ENCODE data around the gene DTX2. TPM values are rescaled to one million over a fixed set of nuclear protein-coding genes. Genes with fewer than 3 reads are reported as not detected.
"Not testable (repeated sequence)": the region's sequence is repeated elsewhere in the genome, so short reads cannot be mapped to it uniquely, and the experiment has no call there.

DTX2 gene
- total RNA-seq, 2 donors from 2014 or later = 34.3 to 36.5 TPM

DNA sequence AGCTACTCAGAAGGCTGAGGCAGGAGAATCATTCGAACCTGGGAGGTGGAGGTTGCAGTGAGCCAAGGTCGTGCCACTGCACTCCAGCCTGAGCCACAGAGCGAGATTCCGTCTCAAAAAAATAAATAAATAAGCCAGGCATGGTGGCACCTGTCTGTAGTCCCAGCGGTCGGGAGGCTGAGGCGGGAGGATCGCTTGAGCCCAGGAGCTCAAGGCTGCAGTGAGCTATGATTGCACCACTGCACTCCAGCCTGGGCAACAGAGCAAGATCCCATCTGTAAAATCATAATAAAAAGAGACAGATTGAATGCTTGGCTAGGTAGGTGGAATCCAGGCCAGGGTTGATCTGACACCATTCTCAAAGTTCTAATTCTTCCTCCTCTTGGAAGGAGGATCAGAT, 45.1 kb downstream of the DTX2 start:
- H3K36me3 Mint-ChIP-seq; H3K4me3 Mint-ChIP-seq; DNase-seq (ENCODE audit: low spot score); ATAC-seq; H3K27ac Mint-ChIP-seq; H3K27me3 Mint-ChIP-seq; H3K4me1 Mint-ChIP-seq (ENCODE audit: low read depth in 2 of 2); H3K9me3 Mint-ChIP-seq: not testable (repeated sequence)

- no peak for ATAC-seq
- Mint-ChIP-seq H3K36me3 (no peaks in the 10 kb centered on the region), H3K9me3 (no peaks in the 10 kb centered on the region), H3K4me1 (ENCODE audit: low read depth in 2 of 2) (peaks cover 6 to 7% of the 10 kb centered on the region in 2 donors), H3K4me3 (no peak overlapping the region), H3K27ac (peak overlapping the region; percentile 8 to 21), H3K27me3 (no peaks in the 10 kb centered on the region)
- DNase-seq (ENCODE audit: low spot score) = peak; percentile 15
These were observed 46.4 kb downstream of the DTX2 start for GRCh38 chr7:76507723-76508406.

- no peaks in the 10 kb centered on the region for H3K27me3 Mint-ChIP-seq
- no peak within 1 kb of the TSS for H3K4me3 Mint-ChIP-seq
- DNase-seq (ENCODE audit: low spot score) (no peak), ATAC-seq (peak; percentile 2 to 13)
- H3K36me3 Mint-ChIP-seq = no peaks in the 10 kb centered on the region
- H3K27ac Mint-ChIP-seq = no peak within 1 kb of the TSS
- H3K9me3 Mint-ChIP-seq = no peaks in the 10 kb centered on the region
- peaks cover 6 to 7% of the 10 kb centered on the region in 2 donors for H3K4me1 Mint-ChIP-seq (ENCODE audit: low read depth in 2 of 2)
These were observed 48.7 kb downstream of the DTX2 start, which contains the start of gene UPK3B for GRCh38 chr7:76509931-76510877. Gene UPK3B (plus strand): TSS chr7:76510552. CDS start chr7:76510653, 101 bp downstream.

DNA sequence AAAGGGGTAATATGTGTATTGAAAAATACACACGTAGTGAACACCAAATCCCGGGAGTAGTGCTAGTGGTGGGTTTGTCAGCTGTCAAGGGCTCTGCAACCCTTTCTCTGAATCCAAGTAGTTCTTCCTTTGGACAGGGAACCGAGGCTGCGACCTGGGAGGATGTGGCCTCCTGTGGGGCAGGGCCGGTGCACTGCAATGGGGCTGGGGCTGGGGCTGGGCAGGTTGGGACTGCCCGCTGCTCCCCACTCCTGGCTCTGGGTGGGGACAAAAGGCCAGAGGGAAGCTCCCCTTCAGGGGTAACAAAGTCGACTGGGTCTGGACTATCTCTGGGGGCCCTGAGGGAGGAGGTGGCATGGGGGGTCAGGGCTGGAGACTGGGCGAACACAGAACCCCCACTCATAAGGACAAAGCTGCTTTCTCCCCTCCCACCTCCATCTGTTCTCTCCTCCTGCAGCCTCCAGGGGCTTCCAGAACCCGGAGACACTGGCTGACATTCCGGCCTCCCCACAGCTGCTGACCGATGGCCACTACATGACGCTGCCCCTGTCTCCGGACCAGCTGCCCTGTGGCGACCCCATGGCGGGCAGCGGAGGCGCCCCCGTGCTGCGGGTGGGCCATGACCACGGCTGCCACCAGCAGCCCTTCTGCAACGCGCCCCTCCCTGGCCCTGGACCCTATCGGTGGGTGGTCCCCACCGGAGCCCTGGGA, 49.8 kb downstream of the DTX2 start:
- H3K9me3 Mint-ChIP-seq; H3K4me3 Mint-ChIP-seq; H3K27me3 Mint-ChIP-seq; H3K27ac Mint-ChIP-seq; H3K4me1 Mint-ChIP-seq (ENCODE audit: low read depth in 2 of 2); ATAC-seq; H3K36me3 Mint-ChIP-seq; DNase-seq (ENCODE audit: low spot score): not testable (repeated sequence)

DNA sequence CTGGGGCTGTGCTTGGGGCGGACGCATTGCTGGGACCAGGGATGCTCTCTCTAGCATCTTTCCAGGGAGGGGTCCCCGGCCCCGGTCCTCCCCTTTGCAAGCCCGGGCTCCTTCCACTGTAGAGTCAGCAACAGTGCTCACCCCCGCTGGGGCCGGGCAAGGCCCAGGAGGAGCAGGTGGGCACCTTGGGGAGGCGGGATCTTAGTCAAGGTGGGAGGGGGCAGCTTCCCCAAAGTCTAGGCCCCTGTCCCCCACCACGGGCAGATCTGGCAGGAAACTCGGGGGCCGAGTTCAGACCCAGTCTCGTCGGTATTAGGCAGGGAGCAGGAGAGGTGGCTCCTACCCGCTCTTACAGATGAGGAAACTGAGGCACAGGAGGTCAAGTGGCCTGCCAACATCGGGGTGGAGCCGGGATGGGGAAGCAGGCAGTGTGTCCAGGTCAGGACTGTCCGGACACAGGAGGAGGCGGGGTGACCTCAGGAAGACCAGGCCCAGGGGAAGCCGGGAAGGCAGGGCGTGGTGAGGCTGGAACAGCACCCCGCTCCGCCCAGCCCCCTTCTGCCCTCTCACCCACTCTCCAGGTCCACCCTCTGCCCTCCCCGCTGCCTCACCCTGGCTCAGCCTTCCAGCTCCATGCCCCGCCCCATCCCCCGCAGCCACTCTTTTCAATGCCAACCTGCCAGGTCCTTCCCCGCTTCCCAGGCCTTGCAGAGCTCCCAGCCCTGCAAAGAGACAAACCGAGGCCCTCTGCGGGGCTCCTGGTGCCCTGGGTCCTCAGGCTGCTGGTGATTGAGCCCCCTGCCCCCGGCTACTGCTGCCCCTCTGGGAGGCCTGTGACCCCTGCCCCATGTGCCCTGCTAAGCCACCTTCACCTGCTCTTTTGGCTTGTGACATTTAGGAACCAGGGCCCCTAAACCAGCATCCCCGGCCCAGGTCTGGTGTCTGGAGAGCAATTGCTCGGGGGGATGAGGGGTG, 50.7 kb downstream of the DTX2 start:
- not testable (repeated sequence) for H3K4me1 Mint-ChIP-seq (ENCODE audit: low read depth in 2 of 2); H3K4me3 Mint-ChIP-seq; H3K27ac Mint-ChIP-seq; H3K27me3 Mint-ChIP-seq; H3K9me3 Mint-ChIP-seq; H3K36me3 Mint-ChIP-seq
- ATAC-seq (peak in 1 of 2 donors; percentile 11), DNase-seq (ENCODE audit: low spot score) (peak; percentile 12)

DNA sequence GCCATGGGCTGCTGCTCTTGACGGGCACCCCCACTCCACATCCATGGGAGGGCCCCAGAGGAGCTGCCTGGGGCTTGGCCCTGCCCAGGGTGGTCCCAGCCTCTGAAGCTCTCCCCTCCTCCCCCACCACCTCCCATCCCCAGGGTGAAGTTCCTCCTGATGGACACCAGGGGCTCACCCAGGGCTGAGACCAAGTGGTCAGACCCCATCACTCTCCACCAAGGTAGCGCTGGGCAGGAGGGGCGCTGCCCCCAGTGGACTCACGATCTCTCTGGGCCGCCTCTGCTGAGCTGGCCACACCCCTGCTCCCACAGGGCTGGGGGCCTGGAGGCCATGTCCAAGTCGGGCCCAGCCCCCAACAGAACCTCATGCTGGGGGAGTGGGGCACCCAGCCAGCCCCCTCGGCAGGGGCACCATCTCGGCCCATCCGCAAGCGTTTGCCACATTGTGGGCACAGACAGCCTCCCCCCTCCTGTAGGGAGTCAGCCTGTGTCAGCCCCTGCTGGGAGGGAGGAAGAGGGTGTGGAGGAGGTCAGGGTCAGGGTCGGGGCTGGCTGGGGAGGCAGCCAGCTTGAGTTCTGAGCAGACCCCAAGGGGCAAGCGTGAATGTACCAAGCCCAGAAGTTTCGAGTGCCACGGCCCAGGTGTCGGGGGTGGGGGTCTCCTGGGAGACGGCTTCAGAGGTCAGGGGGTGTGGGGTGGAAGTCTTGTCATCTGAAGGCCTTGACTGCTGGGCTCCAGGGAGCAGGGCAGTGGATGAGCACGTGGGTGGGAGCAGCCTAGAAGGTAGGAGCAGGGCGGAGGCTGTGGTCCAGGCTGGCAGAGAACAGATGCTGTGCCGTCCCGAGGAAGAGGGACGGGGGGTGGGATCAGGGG, 51.7 kb downstream of the DTX2 start:
- H3K4me3 Mint-ChIP-seq = no peak overlapping the region
- H3K27me3 Mint-ChIP-seq = no peaks in the 10 kb centered on the region
- peak in 1 of 2 donors; percentile 22 for ATAC-seq
- H3K27ac Mint-ChIP-seq = no peak overlapping the region
- peak; percentile 54 for DNase-seq (ENCODE audit: low spot score)
- no peaks in the 10 kb centered on the region for H3K36me3 Mint-ChIP-seq
- H3K9me3 Mint-ChIP-seq = no peaks in the 10 kb centered on the region
- peaks cover under 1 to 2% of the 10 kb centered on the region in 2 donors for H3K4me1 Mint-ChIP-seq (ENCODE audit: low read depth in 2 of 2)

DNA sequence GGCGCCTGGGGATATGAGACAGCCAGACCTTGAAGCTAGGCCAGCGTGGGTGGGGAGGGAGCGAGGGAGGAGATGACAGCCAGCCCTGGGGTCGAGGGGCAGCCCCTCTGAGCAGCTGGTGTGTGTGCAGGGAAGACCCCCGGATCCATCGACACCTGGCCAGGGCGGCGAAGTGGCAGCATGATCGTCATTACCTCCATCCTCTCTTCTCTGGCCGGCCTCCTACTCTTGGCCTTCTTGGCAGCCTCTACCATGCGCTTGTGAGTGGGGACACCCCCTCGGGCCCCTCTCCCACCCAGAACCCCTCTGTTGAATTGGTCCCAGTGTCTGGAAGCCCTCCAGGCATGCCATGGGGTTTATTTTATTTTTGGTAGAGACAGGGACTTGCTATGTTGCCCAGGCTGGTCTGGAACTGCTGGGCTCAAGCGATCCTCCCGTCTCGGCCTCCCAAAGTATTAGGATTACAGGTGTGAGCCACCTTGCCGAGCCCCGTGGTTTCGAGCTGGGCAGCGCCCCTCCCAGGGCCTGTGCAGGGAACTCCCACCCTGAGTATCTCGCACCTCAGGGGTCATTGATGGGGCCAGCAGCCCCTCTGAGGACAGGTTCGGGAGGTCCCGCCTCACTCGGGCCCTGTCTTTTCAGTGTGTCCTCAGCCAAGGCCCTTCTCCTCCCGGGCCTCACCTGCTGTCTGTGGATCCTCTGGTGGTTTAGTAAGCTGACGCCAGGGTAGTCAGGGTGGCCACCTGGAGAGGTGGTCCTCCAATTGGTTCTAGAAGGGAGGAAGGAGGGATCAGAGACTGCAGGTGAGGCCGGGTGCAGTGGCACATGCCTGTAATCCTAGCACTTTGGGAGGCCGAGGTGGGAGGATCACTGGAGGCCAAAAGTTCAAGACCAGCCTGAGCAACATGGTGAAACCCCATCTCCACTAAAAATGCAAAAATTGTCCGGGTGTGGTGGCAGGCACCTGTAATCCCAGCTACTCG, 52.6 kb downstream of the DTX2 start:
- no peaks in the 10 kb centered on the region for H3K36me3 Mint-ChIP-seq
- H3K27ac Mint-ChIP-seq = no peak overlapping the region
- no peak overlapping the region for H3K4me3 Mint-ChIP-seq
- H3K4me1 Mint-ChIP-seq (ENCODE audit: low read depth in 2 of 2) = peaks cover 0 to 2% of the 10 kb centered on the region in 2 donors
- DNase-seq (ENCODE audit: low spot score) (no peak), ATAC-seq (no peak)
- no peaks in the 10 kb centered on the region for H3K27me3 Mint-ChIP-seq
- no peaks in the 10 kb centered on the region for H3K9me3 Mint-ChIP-seq

DNA sequence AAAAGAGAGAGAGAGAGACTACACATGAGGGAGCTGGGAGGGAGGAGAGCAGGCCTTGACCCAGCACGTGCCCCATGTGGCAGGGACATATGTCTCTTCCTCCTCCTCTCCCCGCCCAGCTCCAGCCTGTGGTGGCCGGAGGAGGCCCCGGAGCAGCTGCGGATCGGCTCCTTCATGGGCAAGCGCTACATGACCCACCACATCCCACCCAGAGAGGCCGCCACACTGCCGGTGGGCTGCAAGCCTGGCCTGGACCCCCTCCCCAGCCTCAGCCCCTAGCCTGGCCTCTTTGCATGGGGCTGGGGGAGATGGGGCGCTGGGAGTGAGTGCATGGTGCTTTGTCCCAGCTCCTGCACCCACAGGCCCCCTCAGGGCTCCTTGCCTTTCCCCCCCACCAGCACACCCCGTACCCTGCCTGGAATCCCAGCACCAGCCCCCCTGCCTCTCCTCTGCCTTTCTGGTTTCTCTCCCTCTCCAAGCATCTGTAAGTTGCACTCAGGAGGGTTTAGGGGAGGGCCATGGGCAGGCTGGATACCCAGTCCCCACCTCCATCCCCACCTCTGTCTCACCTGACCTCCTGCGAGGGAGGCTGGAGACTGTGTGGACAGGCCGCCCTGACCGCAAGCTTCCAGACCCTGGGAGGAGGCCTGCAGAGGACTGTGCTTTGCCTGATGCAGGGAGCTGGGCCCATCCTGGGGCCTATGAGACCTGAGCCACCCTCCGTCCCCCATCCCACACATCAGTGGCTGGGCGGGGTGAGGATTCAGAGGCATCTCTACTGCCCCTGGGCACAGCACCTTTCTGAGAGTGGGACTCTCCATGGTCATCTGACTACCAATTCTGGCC, 53.6 kb downstream of the DTX2 start:
- no peak overlapping the region for H3K4me3 Mint-ChIP-seq
- no peaks in the 10 kb centered on the region for H3K9me3 Mint-ChIP-seq
- H3K27me3 Mint-ChIP-seq = no peaks in the 10 kb centered on the region
- ATAC-seq = no peak
- H3K36me3 Mint-ChIP-seq = no peaks in the 10 kb centered on the region
- no peak overlapping the region for H3K27ac Mint-ChIP-seq
- H3K4me1 Mint-ChIP-seq (ENCODE audit: low read depth in 2 of 2) = no peaks in the 10 kb centered on the region
- no peak for DNase-seq (ENCODE audit: low spot score)

GRCh38 chr7:76515999-76516443, 54.5 kb downstream of the DTX2 start:
- ATAC-seq = no peak
- H3K4me1 Mint-ChIP-seq (ENCODE audit: low read depth in 2 of 2) = no peaks in the 10 kb centered on the region

GRCh38 chr7:76516932-76517331, 55.4 kb downstream of the DTX2 start:
- not testable (repeated sequence) for H3K4me3 Mint-ChIP-seq; H3K9me3 Mint-ChIP-seq; H3K36me3 Mint-ChIP-seq; H3K27ac Mint-ChIP-seq; ATAC-seq; H3K27me3 Mint-ChIP-seq; H3K4me1 Mint-ChIP-seq (ENCODE audit: low read depth in 2 of 2); DNase-seq (ENCODE audit: low spot score)

More at GRCh38 chr7:76515999-76516443, 54.5 kb downstream of the DTX2 start:
- H3K4me3 Mint-ChIP-seq = no peak overlapping the region
- H3K27me3 Mint-ChIP-seq = no peaks in the 10 kb centered on the region
- no peaks in the 10 kb centered on the region for H3K36me3 Mint-ChIP-seq
- no peaks in the 10 kb centered on the region for H3K9me3 Mint-ChIP-seq
- H3K27ac Mint-ChIP-seq = no peak overlapping the region
- no peak for DNase-seq (ENCODE audit: low spot score)

- DNase-seq (ENCODE audit: low spot score); H3K4me3 Mint-ChIP-seq; H3K27ac Mint-ChIP-seq; H3K4me1 Mint-ChIP-seq (ENCODE audit: low read depth in 2 of 2); H3K36me3 Mint-ChIP-seq; H3K9me3 Mint-ChIP-seq; H3K27me3 Mint-ChIP-seq; ATAC-seq: not testable (repeated sequence)
These were observed 64.7 kb downstream of the DTX2 start for GRCh38 chr7:76526183-76526582.
